ENCODE measurements around the gene MAPK9.
A peak's percentile ranks its signal among the peaks of the same experiment; 100 is the strongest.

The MAPK9 gene

GRCh38 chr5:180206993-180207392 lies 84.9 kb downstream of the MAPK9 start:
- FAIRE-seq (no peak), DNase-seq (ENCODE audit: insufficient read length, low spot score) (no peak)
- no peak for TF ChIP-seq CTCF (IDR thresholded peaks at IDR 0.05; ENCODE audit: insufficient read depth, missing control alignments)

GRCh38 chr5:180205916-180206315 lies 86.0 kb downstream of the MAPK9 start:
- FAIRE-seq = no peak
- no peak for DNase-seq (ENCODE audit: insufficient read length, low spot score)
- no peak for TF ChIP-seq CTCF (IDR thresholded peaks at IDR 0.05; ENCODE audit: insufficient read depth, missing control alignments)

GRCh38 chr5:180204276-180204819 lies 87.5 kb downstream of the MAPK9 start:
- FAIRE-seq (no peak), DNase-seq (ENCODE audit: insufficient read length, low spot score) (no peak)
- TF ChIP-seq CTCF (IDR thresholded peaks at IDR 0.05; ENCODE audit: insufficient read depth, missing control alignments) = no peak

DNA sequence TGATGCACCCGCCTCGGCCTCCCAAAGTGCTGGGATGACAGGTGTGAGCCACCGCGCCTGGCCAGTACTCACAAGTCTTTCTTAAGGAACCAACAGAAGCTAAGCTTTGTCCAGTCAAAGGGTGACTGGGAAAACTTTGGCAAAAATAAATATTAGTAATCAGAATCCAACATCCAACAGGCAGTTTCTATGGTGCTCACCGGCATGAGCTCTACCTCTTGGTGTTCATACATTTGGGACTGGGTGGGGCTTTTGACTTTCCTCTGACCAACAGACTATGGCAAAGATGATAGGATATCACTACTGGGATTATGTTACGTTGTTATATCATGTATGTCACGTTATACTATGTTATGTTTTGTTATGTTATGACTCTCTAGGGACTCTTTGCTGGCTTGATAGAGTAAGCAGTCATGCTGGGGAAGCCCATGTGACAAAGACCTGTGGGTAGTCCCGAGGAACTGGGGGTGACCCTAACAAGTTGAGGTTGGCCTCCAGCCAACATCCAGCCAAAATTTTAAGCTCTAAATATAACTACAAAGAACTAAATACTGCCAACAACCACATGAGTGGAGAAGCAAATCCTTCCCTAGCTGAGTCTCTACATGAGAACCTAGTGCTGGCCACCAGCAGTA lies 88.8 kb downstream of the MAPK9 start:
- FAIRE-seq (no peak), DNase-seq (ENCODE audit: insufficient read length, low spot score) (no peak)
- no peak for TF ChIP-seq CTCF (IDR thresholded peaks at IDR 0.05; ENCODE audit: insufficient read depth, missing control alignments)

DNA sequence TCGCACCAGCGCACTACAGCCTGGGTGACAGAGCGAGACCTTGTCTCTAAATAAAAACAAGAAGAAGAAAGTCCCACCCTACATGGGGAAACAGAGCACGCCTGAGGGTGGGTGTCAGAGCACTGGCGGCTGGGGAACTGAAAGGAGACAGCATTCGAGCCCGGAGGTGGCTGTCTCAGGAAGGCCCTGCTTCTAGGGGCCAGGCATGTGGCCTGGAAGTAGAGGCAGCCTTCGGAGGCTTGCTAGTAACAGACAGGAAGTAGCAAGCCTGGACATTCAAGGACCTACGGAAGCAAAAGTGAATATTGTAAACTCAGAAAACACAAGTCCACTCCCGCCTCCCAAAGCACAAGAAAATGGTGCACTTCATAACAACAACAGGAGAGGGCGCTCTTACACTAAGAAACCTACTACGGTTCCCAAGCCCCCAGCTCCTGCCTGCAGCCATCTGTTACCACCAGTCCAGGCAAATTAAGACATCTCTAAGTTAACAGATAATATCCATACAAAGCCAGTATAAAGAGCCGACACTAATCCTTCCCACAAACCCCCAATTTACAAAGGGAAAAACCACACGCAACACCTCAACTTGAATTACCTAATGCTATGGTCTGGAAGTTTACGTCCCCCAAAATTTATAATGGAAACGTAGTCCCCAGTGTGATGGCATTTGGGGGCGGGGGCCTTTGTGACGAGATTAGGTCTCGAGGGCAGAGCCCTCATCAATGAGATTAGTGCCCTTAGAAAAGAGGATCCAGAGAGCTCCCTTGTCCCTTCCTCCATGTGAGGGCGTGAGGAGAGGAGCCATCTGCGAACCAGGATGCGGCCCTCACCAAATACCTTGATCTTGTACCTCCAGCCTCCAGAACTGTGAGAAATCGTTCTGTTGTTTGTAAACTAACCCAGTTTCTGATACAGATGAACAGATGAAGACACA lies 90.6 kb downstream of the MAPK9 start:
- peak; percentile 85 for TF ChIP-seq CTCF (IDR thresholded peaks at IDR 0.05; ENCODE audit: insufficient read depth, missing control alignments)
- peak; percentile 41 for FAIRE-seq
- peak; percentile 94 for DNase-seq (ENCODE audit: insufficient read length, low spot score)

GRCh38 chr5:180199390-180199789 lies 92.5 kb downstream of the MAPK9 start:
- FAIRE-seq (no peak), DNase-seq (ENCODE audit: insufficient read length, low spot score) (no peak)
- no peak for TF ChIP-seq CTCF (IDR thresholded peaks at IDR 0.05; ENCODE audit: insufficient read depth, missing control alignments)
